ENCODE results near the gene TRMT1. TPM values are rescaled to one million over a fixed set of nuclear protein-coding genes. Genes with fewer than 3 reads are reported as not detected.

TRMT1 gene
- total RNA-seq, 1 experiment from 2014 or later: 91.8 TPM

GRCh38 chr19:13099073-13099999 is 17.2 kb downstream of the TRMT1 start:
- POLR2A ChIA-PET (ENCODE audit: unreplicated experiment): no interaction called here
- H3K4me2 ChIP-seq (ENCODE audit: low read length): no peak overlapping the region
- H3K79me2 ChIP-seq (ENCODE audit: low read length): no peaks in the 10 kb centered on the region
- no peak overlapping the region for H3K9ac ChIP-seq (ENCODE audit: low read length)
- intact Hi-C loops (cut with micrococcal nuclease): no loop called here
- TF ChIP-seq EZH2 (IDR thresholded peaks at IDR 0.05; ENCODE audit: low read length, unreplicated experiment): no peak
- no peak for TF ChIP-seq EZH2phosphoT487 (IDR thresholded peaks at IDR 0.05; ENCODE audit: borderline replicate concordance, low read length)
- TF ChIP-seq CTCF (conservative IDR thresholded peaks at IDR 0.05; ENCODE audit: low read depth, low read length): no peak
- DNase-seq (no peak), ATAC-seq (no peak)
- no peaks in the 10 kb centered on the region for H3K36me3 ChIP-seq (ENCODE audit: low read depth, low read length)
- H3K27me3 ChIP-seq (ENCODE audit: low read length): no peaks in the 10 kb centered on the region
- CTCF ChIA-PET: no interaction called here
- H3K9me2 ChIP-seq (replicated peaks; ENCODE audit: low read length): no peaks in the 10 kb centered on the region
- H4K20me1 ChIP-seq (ENCODE audit: low read length): no peaks in the 10 kb centered on the region
- no peak overlapping the region for H2AFZ ChIP-seq (ENCODE audit: low read length)
- H3K4me1 ChIP-seq (ENCODE audit: insufficient read depth, low read length): peaks cover 16% of the 10 kb centered on the region; the same call in 1 of the 2 replicates
- BruUV-seq (replicated peaks): no TSS peak
- H3F3A ChIP-seq (ENCODE audit: low read length, unreplicated experiment): no peaks in the 10 kb centered on the region
- no peaks in the 10 kb centered on the region for H3K9me3 ChIP-seq (ENCODE audit: low read length)
- no peak overlapping the region for H3K27ac ChIP-seq (ENCODE audit: low read length)
- no peak overlapping the region for H3K4me3 ChIP-seq (ENCODE audit: low read length)

GRCh38 chr19:13098277-13099072 is 18.1 kb downstream of the TRMT1 start:
- Histone ChIP-seq H3K4me3 (ENCODE audit: low read length) (no peak overlapping the region), H3F3A (ENCODE audit: low read length, unreplicated experiment) (no peaks in the 10 kb centered on the region), H3K9me2 (replicated peaks; ENCODE audit: low read length) (no peaks in the 10 kb centered on the region), H3K79me2 (ENCODE audit: low read length) (no peaks in the 10 kb centered on the region), H4K20me1 (ENCODE audit: low read length) (no peaks in the 10 kb centered on the region), H3K36me3 (ENCODE audit: low read depth, low read length) (no peaks in the 10 kb centered on the region), H3K9me3 (ENCODE audit: low read length) (no peaks in the 10 kb centered on the region), H3K27me3 (ENCODE audit: low read length) (no peaks in the 10 kb centered on the region), H3K9ac (ENCODE audit: low read length) (no peak overlapping the region), H3K4me1 (ENCODE audit: insufficient read depth, low read length) (peaks cover 21% of the 10 kb centered on the region; the same call in 1 of the 2 replicates), H3K27ac (ENCODE audit: low read length) (no peak overlapping the region), H3K4me2 (ENCODE audit: low read length) (peak overlapping the region; percentile 37), H2AFZ (ENCODE audit: low read length) (no peak overlapping the region)
- DNase-seq: peak; percentile 71
- no peak for ATAC-seq
- ChIA-PET POLR2A (ENCODE audit: unreplicated experiment) (no interaction called here), CTCF (no interaction called here)
- BruUV-seq (replicated peaks): no TSS peak
- TF ChIP-seq EZH2phosphoT487 (IDR thresholded peaks at IDR 0.05; ENCODE audit: borderline replicate concordance, low read length): no peak
- no peak for TF ChIP-seq EZH2 (IDR thresholded peaks at IDR 0.05; ENCODE audit: low read length, unreplicated experiment)
- no peak for TF ChIP-seq CTCF (conservative IDR thresholded peaks at IDR 0.05; ENCODE audit: low read depth, low read length)
- intact Hi-C loops (cut with micrococcal nuclease): no loop called here

Data from PC-3 (cell line).